Common myeloid progenitor, CD34-positive (primary cell): ENCODE measurements around the gene TTC7B.

Experiments used
- CTCF ChIA-PET: fragments of 350-600 bp; sonication (Branson Sonifier 250); formaldehyde crosslinking; loops from one replicate; lab custom pipeline; 2021; ENCODE audit warnings: antibody characterized with exemption; lab: Charles Lee
- POLR2A ChIA-PET: fragments of 350-600 bp; sonication (Branson Sonifier 250); formaldehyde crosslinking; loops from one replicate; lab custom pipeline; 2021; ENCODE audit warnings: antibody characterized with exemption; lab: Charles Lee
- DNase-seq, 3 donors: peaks; one replicate each; pipeline versions ENCODE4 v3.0.0 to v3.0.0-alpha.2; 2013
- H3K27ac ChIP-seq, 2 experiments: 1 replicate in 1 of 2; 2 replicates in 1 of 2; pipeline ENCODE4 v1.7.0; 2013; ENCODE audit warnings: inconsistent platforms in 2 of 2, low read length in 2 of 2, mild to moderate bottlenecking in 2 of 2, low read depth in 1 of 2, moderate library complexity in 1 of 2; ENCODE audit not compliant: severe bottlenecking in 2 of 2, insufficient read depth in 1 of 2, poor library complexity in 1 of 2
- H3K27me3 ChIP-seq, 5 experiments: replicated peaks in 2 of 5; 1 replicate in 3 of 5; 2 replicates in 2 of 5; pipeline versions ENCODE4 v1.6.1 to v1.7.0; 2013; ENCODE audit warnings: low read length in 4 of 5, mild to moderate bottlenecking in 2 of 5, moderate library complexity in 2 of 5, inconsistent platforms in 1 of 5; ENCODE audit not compliant: insufficient read depth in 5 of 5, control insufficient read depth in 4 of 5
- H3K36me3 ChIP-seq, 4 experiments: 1 replicate in 2 of 4; 2 replicates in 2 of 4; pipeline versions ENCODE4 v1.6.1 to v1.7.0; 2013; ENCODE audit warnings: low read length in 3 of 4, control low read depth in 1 of 4, mild to moderate bottlenecking in 1 of 4; ENCODE audit not compliant: control insufficient read depth in 4 of 4, insufficient read depth in 4 of 4
- H3K4me1 ChIP-seq, 4 experiments: 1 replicate in 3 of 4; 2 replicates in 1 of 4; pipeline versions ENCODE4 v1.6.1 to v1.7.1; 2013; ENCODE audit warnings: low read length in 3 of 4, mild to moderate bottlenecking in 3 of 4, control low read depth in 1 of 4, inconsistent platforms in 1 of 4, moderate library complexity in 1 of 4; ENCODE audit not compliant: control insufficient read depth in 4 of 4, insufficient read depth in 4 of 4; ENCODE audit errors: control extremely low read depth in 1 of 4
- H3K4me3 ChIP-seq, 7 experiments: 1 replicate in 4 of 7; 2 replicates in 3 of 7; pipeline versions ENCODE4 v1.5.1 to v1.7.0; 2013; ENCODE audit warnings: mild to moderate bottlenecking in 7 of 7, low read length in 6 of 7, moderate library complexity in 6 of 7, inconsistent platforms in 2 of 7, low read depth in 2 of 7, control low read depth in 1 of 7; ENCODE audit not compliant: insufficient read depth in 4 of 7, control insufficient read depth in 1 of 7; ENCODE audit errors: extremely low read depth in 1 of 7
- H3K9me3 ChIP-seq, 5 experiments: 1 replicate in 4 of 5; 2 replicates in 1 of 5; pipeline versions ENCODE4 v1.6.1 to v1.7.1; 2013; ENCODE audit warnings: low read length in 4 of 5, mild to moderate bottlenecking in 2 of 5, inconsistent platforms in 1 of 5, low read depth in 1 of 5, moderate library complexity in 1 of 5; ENCODE audit not compliant: control insufficient read depth in 4 of 5, insufficient read depth in 2 of 5; ENCODE audit errors: control extremely low read depth in 1 of 5
- WGBS: methylation state at CpG from one replicate; pipeline ENCODE4 v1.1.5; 2013; ENCODE audit not compliant: insufficient coverage; 5-methylcytosine and 5-hydroxymethylcytosine counted together

The TTC7B gene

DNA sequence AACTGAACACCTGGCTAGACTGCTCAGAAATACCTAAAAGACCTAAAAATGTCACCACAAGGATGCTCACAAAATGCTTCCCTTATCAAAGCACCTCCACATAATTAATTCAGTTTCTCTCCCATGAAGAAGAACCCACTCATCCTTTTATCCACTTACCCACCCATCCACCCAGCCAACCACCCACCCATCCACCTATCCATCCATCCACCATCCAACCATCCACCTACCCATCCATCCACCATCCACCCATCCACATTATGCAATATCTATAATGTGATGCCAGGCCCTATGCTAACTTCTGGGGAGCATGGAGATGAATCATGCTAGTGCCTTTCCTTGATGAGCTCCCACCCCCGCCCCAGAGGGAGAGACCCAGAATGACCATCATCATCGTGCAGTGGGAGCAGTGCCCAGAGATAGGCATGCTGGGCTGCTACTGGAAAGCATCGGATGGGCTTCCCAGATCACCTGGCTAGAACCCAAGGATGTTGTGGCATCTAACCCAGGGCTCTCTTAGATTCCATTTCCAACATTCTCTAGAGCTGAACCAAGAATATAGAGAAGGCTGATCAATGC lies 166.6 kb downstream of the TTC7B start:
- no peak overlapping the region for H3K4me3 ChIP-seq
- no peaks in the 10 kb centered on the region for H3K9me3 ChIP-seq
- peaks cover 0 to 11% (median 2%) of the 10 kb centered on the region in 4 experiments for H3K4me1 ChIP-seq
- no peak for DNase-seq
- no peaks in the 10 kb centered on the region for H3K27me3 ChIP-seq
- peaks cover 0 to 61% (median 34%) of the 10 kb centered on the region in 4 experiments for H3K36me3 ChIP-seq
- POLR2A ChIA-PET, result no interaction called here
- 100% methylated on average over 3 of the region's 3 CpGs for WGBS
- CTCF ChIA-PET, result no interaction called here
- H3K27ac ChIP-seq, result no peak overlapping the region

DNA sequence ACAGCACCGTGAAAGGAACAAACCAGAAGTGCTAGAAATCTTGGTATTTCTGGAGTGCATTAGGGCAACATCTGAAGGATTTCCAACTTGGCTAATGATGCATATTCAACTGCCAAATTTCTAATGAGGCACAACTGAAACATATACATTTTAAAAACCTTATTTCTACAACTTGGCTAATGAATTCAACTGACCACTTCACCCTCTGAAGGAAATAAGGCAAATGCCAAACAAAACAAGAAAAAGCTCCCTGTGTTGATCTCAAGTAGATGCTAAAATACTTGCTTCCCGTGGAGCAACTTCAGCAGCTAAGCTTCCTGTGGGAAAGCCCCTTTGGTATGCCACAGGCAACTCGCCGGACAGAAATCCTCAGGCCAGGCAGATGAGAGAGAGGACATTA lies 167.1 kb downstream of the TTC7B start:
- no peak overlapping the region for H3K27ac ChIP-seq
- H3K36me3 ChIP-seq, result peaks cover 0 to 59% (median 32%) of the 10 kb centered on the region in 4 experiments
- H3K27me3 ChIP-seq, result no peaks in the 10 kb centered on the region
- no peak for DNase-seq
- H3K4me1 ChIP-seq, result peaks cover 0 to 11% (median 2%) of the 10 kb centered on the region in 4 experiments
- WGBS, result 93% methylated on average over 4 of the region's 4 CpGs
- H3K9me3 ChIP-seq, result no peaks in the 10 kb centered on the region
- no peak overlapping the region for H3K4me3 ChIP-seq
- ChIA-PET CTCF (interaction anchor here (2.5 kb wide), 1 partner anchor 10 kb away, joined by 5 read pairs; no protein-coding TSS in a partner anchor), POLR2A (no interaction called here)

DNA sequence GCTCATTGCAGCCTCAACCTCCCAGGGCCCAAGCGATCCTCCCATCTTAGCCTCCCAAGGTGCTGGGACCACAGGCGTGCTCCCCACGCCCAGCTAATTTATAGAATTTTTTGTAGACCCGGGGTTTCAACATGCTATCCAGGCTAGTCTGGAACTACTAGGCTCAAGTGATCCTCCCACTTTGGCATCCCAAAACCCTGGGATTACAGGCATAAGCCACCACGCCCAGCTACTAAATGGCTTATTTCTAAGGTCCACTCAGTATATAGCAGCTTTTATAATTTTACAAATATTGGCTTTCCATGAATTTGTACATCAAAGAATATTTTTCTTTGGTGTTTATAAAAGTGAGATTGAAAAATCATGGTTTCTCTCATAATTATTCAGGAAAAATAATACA lies 167.8 kb downstream of the TTC7B start:
- POLR2A ChIA-PET, result no interaction called here
- no peak overlapping the region for H3K27ac ChIP-seq
- 98% methylated on average over 4 of the region's 5 CpGs for WGBS
- H3K36me3 ChIP-seq, result peaks cover 0 to 61% (median 31%) of the 10 kb centered on the region in 4 experiments
- H3K4me3 ChIP-seq, result no peak overlapping the region
- peaks cover 0 to 11% (median 2%) of the 10 kb centered on the region in 4 experiments for H3K4me1 ChIP-seq
- CTCF ChIA-PET, result interaction anchor here (2.5 kb wide), 1 partner anchor 10 kb away, joined by 5 read pairs; no protein-coding TSS in a partner anchor
- H3K27me3 ChIP-seq, result no peaks in the 10 kb centered on the region
- H3K9me3 ChIP-seq, result no peaks in the 10 kb centered on the region
- DNase-seq, result no peak

DNA sequence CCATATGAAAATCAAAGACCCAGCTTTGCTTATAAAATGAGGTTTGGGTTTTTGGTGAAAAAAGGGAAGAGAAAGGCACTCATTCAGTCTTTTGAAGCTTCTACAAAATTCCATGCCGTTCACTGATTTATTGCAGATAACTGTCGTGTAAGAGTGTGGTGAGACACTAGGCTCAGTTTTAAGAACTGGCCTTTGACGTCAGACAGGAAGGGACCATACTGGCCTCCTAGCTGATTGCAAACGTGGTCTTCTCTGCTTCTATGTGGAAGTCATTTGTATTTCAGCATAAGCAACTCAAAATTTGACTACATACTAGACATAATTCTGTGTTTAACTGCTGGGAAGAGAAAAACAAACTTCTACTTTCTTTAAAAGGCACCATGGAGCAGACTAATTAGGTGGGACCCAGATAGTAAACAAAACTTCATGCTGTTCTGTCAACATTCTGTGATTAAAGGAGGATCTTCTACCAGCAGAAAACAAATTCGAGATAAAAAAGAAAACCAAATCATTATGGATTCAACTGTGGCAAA lies 168.7 kb downstream of the TTC7B start:
- Histone ChIP-seq H3K36me3 (peaks cover 0 to 56% (median 27%) of the 10 kb centered on the region in 4 experiments), H3K4me3 (no peak overlapping the region), H3K27ac (no peak overlapping the region), H3K4me1 (peaks cover 0 to 11% (median 2%) of the 10 kb centered on the region in 4 experiments), H3K9me3 (no peaks in the 10 kb centered on the region), H3K27me3 (no peaks in the 10 kb centered on the region)
- CTCF ChIA-PET, result interaction anchor here (2.5 kb wide), 1 partner anchor 9 kb away, joined by 5 read pairs; no protein-coding TSS in a partner anchor
- POLR2A ChIA-PET, result no interaction called here
- 48% methylated on average over 4 of the region's 5 CpGs for WGBS
- peak in 2 of 3 donors; percentile 22 to 35 for DNase-seq

DNA sequence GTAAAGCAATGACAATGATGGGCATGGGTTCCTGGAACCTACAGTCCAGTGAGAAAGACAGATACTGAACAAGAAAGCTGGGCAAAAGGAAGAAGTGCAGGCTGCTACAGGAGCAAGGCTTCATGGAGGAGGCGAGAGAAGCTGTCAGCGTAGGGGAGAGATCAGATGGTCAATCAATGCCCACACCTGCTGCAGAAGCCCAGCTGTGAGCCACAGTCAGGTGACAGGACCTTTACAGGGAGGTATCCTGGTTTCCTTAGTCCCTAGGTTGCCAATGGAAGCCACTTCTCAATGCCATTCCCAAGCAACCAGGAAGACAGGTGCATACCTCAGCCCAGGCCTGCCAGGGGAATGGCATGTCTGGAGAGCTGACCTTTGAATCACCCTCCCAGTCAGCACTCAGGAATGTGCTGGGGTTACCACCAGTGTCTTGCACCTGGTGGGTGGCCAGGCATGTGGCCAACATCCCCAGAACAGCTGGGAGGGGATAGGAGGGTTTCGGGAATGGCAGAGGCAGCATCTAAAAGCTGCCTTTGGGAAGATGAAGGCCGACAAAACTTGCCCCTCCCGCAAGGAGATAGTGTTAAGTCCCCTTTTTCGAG lies 170.3 kb downstream of the TTC7B start:
- CTCF ChIA-PET, result interaction anchor here (0.8 to 2.0 kb wide), 3 partner anchors 12 to 257 kb away, joined by 3 to 7 read pairs (median 4); no protein-coding TSS in a partner anchor
- DNase-seq, result no peak
- POLR2A ChIA-PET, result no interaction called here

DNA sequence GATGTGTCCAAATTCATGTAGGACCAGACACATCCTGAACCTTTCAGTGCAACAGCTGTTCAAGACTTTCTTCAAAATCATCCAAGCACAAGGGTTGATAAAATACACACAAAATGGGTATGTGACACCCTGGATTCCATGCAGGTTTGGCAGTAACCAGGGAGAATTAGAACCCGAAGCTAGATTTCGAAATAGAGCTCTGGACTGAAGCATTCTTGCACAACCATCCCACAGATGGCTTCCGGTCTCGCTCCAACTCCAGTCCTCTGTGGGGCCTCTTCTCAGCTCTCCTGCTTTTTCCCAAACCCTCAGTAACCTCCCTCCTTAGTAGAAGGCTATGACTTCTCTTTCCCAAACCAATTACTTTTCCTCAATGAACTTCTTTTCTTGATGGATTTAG lies 171.3 kb downstream of the TTC7B start:
- H3K4me3 ChIP-seq, result no peak overlapping the region

More for the DNA sequence above, 170.3 kb downstream of the TTC7B start:
- Histone ChIP-seq H3K9me3 (no peaks in the 10 kb centered on the region), H3K36me3 (peaks cover 0 to 51% (median 32%) of the 10 kb centered on the region in 4 experiments), H3K27me3 (no peaks in the 10 kb centered on the region), H3K4me1 (peaks cover 0 to 11% (median 2%) of the 10 kb centered on the region in 4 experiments), H3K27ac (no peak overlapping the region), H3K4me3 (no peak overlapping the region)
- WGBS, result 99% methylated on average over 6 of the region's 6 CpGs

More for the DNA sequence above, 171.3 kb downstream of the TTC7B start:
- no peaks in the 10 kb centered on the region for H3K9me3 ChIP-seq
- DNase-seq, result no peak
- no peaks in the 10 kb centered on the region for H3K27me3 ChIP-seq
- H3K36me3 ChIP-seq, result peaks cover 0 to 47% (median 26%) of the 10 kb centered on the region in 4 experiments
- 100% methylated on average over 4 of the region's 4 CpGs for WGBS
- no peak overlapping the region for H3K27ac ChIP-seq
- ChIA-PET POLR2A (no interaction called here), CTCF (interaction anchor here (0.8 to 2.0 kb wide), 2 partner anchors 13 to 258 kb away, joined by 3 to 7 read pairs; no protein-coding TSS in a partner anchor)
- peaks cover 0 to 11% (median 2%) of the 10 kb centered on the region in 4 experiments for H3K4me1 ChIP-seq
